LHCN-M2 (cell line): ENCODE results near the gene CCNL2. TPM values are rescaled to one million over a fixed set of nuclear protein-coding genes. Genes with fewer than 3 reads are reported as not detected.
A peak's percentile ranks its signal among the peaks of the same experiment; 100 is the strongest.
"Not testable (repeated sequence)": the region's sequence is repeated elsewhere in the genome, so short reads cannot be mapped to it uniquely, and the experiment has no call there.

Experiments used
- DNase-seq: peaks from one replicate; pipeline ENCODE4 v3.0.0-alpha.2; 2012; ENCODE audit warnings: low read depth
- total RNA-seq: library from RNA; depleted of rRNA; stranded (reverse); fragments of >200 nt; gene quantifications from 2 replicates; pipeline ENCODE4 v1.2.3, GENCODE V29; 2014

The CCNL2 gene
- total RNA-seq, 1 experiment from 2014 or later, result 118 TPM

GRCh38 chr1:1399872-1400575 lies 889 bp upstream of the CCNL2 start:
- peak; percentile 66 for DNase-seq

- no peak for DNase-seq
Observed at GRCh38 chr1:1398677-1399186, 403 bp downstream of the CCNL2 start.

GRCh38 chr1:1397839-1398523 lies 1.2 kb downstream of the CCNL2 start:
- peak; percentile 81 for DNase-seq

- DNase-seq, result no peak
Observed at GRCh38 chr1:1395166-1395565, 4.0 kb downstream of the CCNL2 start.

GRCh38 chr1:1394116-1394515 lies 5.0 kb downstream of the CCNL2 start:
- no peak for DNase-seq

- no peak for DNase-seq
Observed at GRCh38 chr1:1393428-1393827, 5.7 kb downstream of the CCNL2 start.

- DNase-seq, result no peak
Observed at GRCh38 chr1:1393014-1393413, 6.1 kb downstream of the CCNL2 start.

GRCh38 chr1:1391225-1391624 lies 7.9 kb downstream of the CCNL2 start:
- DNase-seq, result no peak

GRCh38 chr1:1390675-1391074 lies 8.5 kb downstream of the CCNL2 start:
- DNase-seq, result no peak

- DNase-seq, result no peak
Observed at GRCh38 chr1:1388078-1388472, 11.1 kb downstream of the CCNL2 start.

GRCh38 chr1:1387098-1388077 lies 11.7 kb downstream of the CCNL2 start:
- no peak for DNase-seq

- DNase-seq, result no peak
Observed at GRCh38 chr1:1385931-1386330, 13.2 kb downstream of the CCNL2 start.

GRCh38 chr1:1385339-1385738 lies 13.8 kb downstream of the CCNL2 start:
- DNase-seq, result not testable (repeated sequence)

- no peak for DNase-seq
Observed at GRCh38 chr1:1381294-1381693, 17.8 kb downstream of the CCNL2 start.

GRCh38 chr1:1380860-1381259 lies 18.3 kb downstream of the CCNL2 start:
- no peak for DNase-seq

GRCh38 chr1:1377540-1378205 lies 21.5 kb downstream of the CCNL2 start:
- DNase-seq, result no peak

- no peak for DNase-seq
Observed at GRCh38 chr1:1376551-1377226, 22.4 kb downstream of the CCNL2 start.

- peak; percentile 100 for DNase-seq
Observed at GRCh38 chr1:1374929-1375662, 24.0 kb downstream of the CCNL2 start, which contains the start of gene AURKAIP1. Gene AURKAIP1, minus strand, starts transcription at chr1:1375207. Its CDS starts 451 bp downstream, at chr1:1374756.

- peak; percentile 29 for DNase-seq
Observed at GRCh38 chr1:1374589-1374928, 24.6 kb downstream of the CCNL2 start.
